Loucy (cell line): ENCODE measurements around the gene SLC27A1.
A peak's percentile ranks its signal among the peaks of the same experiment; 100 is the strongest.

Source experiments
- H2AFZ ChIP-seq: fragments of 200-600 bp; sonication (generic); 2 replicates; pipeline ENCODE4 v1.6.0; 2016; ENCODE audit warnings: antibody characterized with exemption, mild to moderate bottlenecking, low read length, moderate library complexity
- H3F3A ChIP-seq: fragments of 200-600 bp; 2 replicates; pipeline ENCODE4 v1.6.0; 2016; ENCODE audit warnings: antibody characterized with exemption, low read depth, mild to moderate bottlenecking
- H3K27me3 ChIP-seq: fragments of 200-600 bp; sonication (generic); 2 replicates; pipeline ENCODE4 v1.6.1; 2014; ENCODE audit warnings: low read length, mild to moderate bottlenecking; ENCODE audit not compliant: insufficient read depth, poor library complexity, severe bottlenecking
- H3K36me3 ChIP-seq: fragments of 200-600 bp; sonication (generic); 2 replicates; pipeline ENCODE4 v1.6.1; 2016; ENCODE audit warnings: low read length; ENCODE audit not compliant: insufficient read depth
- H3K4me1 ChIP-seq: fragments of 200-600 bp; sonication (generic); 2 replicates; pipeline ENCODE4 v1.5.1; 2014; ENCODE audit warnings: low read length, mild to moderate bottlenecking; ENCODE audit not compliant: insufficient read depth, poor library complexity, severe bottlenecking
- H3K4me2 ChIP-seq: fragments of 200-600 bp; sonication (generic); 2 replicates; pipeline ENCODE4 v1.6.0; 2014; ENCODE audit warnings: antibody characterized with exemption, low read length, low read depth, mild to moderate bottlenecking; ENCODE audit not compliant: poor library complexity, severe bottlenecking
- H3K4me3 ChIP-seq: fragments of 200-600 bp; sonication (generic); 2 replicates; pipeline ENCODE4 v1.5.1; 2014; ENCODE audit warnings: low read length, mild to moderate bottlenecking, mixed read lengths; ENCODE audit not compliant: poor library complexity, severe bottlenecking
- H3K79me2 ChIP-seq: fragments of 200-600 bp; sonication (generic); 2 replicates; pipeline ENCODE4 v1.6.1; 2014; ENCODE audit warnings: low read length; ENCODE audit not compliant: insufficient read depth
- H3K9ac ChIP-seq: fragments of 200-600 bp; sonication (generic); 2 replicates; pipeline ENCODE4 v1.6.0; 2014; ENCODE audit warnings: mild to moderate bottlenecking, low read depth, low read length, moderate library complexity; ENCODE audit not compliant: poor library complexity, severe bottlenecking
- H3K9me2 ChIP-seq: fragments of 200-600 bp; sonication (generic); replicated peaks from 2 replicates; pipeline ENCODE4 v1.6.1; 2016; ENCODE audit warnings: low read depth, low read length, mixed read lengths
- H3K9me3 ChIP-seq: fragments of 200-600 bp; sonication (generic); 2 replicates; pipeline ENCODE4 v1.6.1; 2014; ENCODE audit warnings: mild to moderate bottlenecking, antibody characterized with exemption, low read length, low read depth; ENCODE audit not compliant: insufficient read depth
- H4K20me1 ChIP-seq: fragments of 200-600 bp; sonication (generic); 2 replicates; pipeline ENCODE4 v1.6.0; 2014; ENCODE audit warnings: antibody characterized with exemption, low read length, mild to moderate bottlenecking; ENCODE audit not compliant: insufficient read depth, poor library complexity, severe bottlenecking
- CTCF ChIP-seq: fragments of 200-600 bp; sonication (generic); conservative IDR thresholded peaks from 2 replicates; pipeline ENCODE4 v1.5.1; 2014; ENCODE audit warnings: mild to moderate bottlenecking, antibody characterized with exemption, low read length
- EZH2phosphoT487 ChIP-seq: fragments of 200-600 bp; IDR thresholded peaks from 2 replicates; pipeline ENCODE4 v1.6.1; 2018; ENCODE audit warnings: antibody characterized with exemption, mild to moderate bottlenecking, moderate library complexity, borderline replicate concordance

The SLC27A1 gene

GRCh38 chr19:17525141-17525540 is 54.8 kb downstream of the SLC27A1 start:
- Histone ChIP-seq H3K9me3 (no peaks in the 10 kb centered on the region), H3K79me2 (0 out of 2 replicates have a peak, but pooled peaks cover 3% of the 10 kb centered on the region), H2AFZ (no peak overlapping the region), H3K27me3 (no peaks in the 10 kb centered on the region), H3K4me3 (no peak overlapping the region), H3K4me1 (peaks cover 46% of the 10 kb centered on the region), H3K4me2 (no peak overlapping the region), H3K9me2 (no peaks in the 10 kb centered on the region), H3K9ac (no peak overlapping the region), H3K36me3 (no peaks in the 10 kb centered on the region), H4K20me1 (no peaks in the 10 kb centered on the region), H3F3A (peaks cover 18% of the 10 kb centered on the region)
- TF ChIP-seq CTCF (no peak), EZH2phosphoT487 (no peak)

- Histone ChIP-seq H3K9me3 (no peaks in the 10 kb centered on the region), H3K36me3 (no peaks in the 10 kb centered on the region), H3F3A (peaks cover 18% of the 10 kb centered on the region), H3K9ac (peak overlapping the region; percentile 35), H3K4me1 (peaks cover 44% of the 10 kb centered on the region), H3K79me2 (0 out of 2 replicates have a peak, but pooled peaks cover 3% of the 10 kb centered on the region), H3K4me3 (no peak overlapping the region), H3K4me2 (peak overlapping the region; percentile 36), H2AFZ (no peak overlapping the region), H3K9me2 (no peaks in the 10 kb centered on the region), H4K20me1 (no peaks in the 10 kb centered on the region), H3K27me3 (no peaks in the 10 kb centered on the region)
- TF ChIP-seq CTCF (no peak), EZH2phosphoT487 (no peak)
Observed at GRCh38 chr19:17526922-17527321, 56.6 kb downstream of the SLC27A1 start.

- Histone ChIP-seq H3K36me3 (no peaks in the 10 kb centered on the region), H3K79me2 (0 out of 2 replicates have a peak, but pooled peaks cover 3% of the 10 kb centered on the region), H3K4me2 (peak overlapping the region; percentile 36), H4K20me1 (no peaks in the 10 kb centered on the region), H3K27me3 (no peaks in the 10 kb centered on the region), H3K4me3 (no peak overlapping the region), H3K4me1 (peaks cover 40% of the 10 kb centered on the region), H3K9me2 (no peaks in the 10 kb centered on the region), H3K9ac (peak overlapping the region; percentile 35), H3F3A (peaks cover 16% of the 10 kb centered on the region), H3K9me3 (no peaks in the 10 kb centered on the region), H2AFZ (no peak overlapping the region)
- TF ChIP-seq CTCF (no peak), EZH2phosphoT487 (no peak)
Observed at GRCh38 chr19:17527326-17527725, 57.0 kb downstream of the SLC27A1 start.
